ENCODE results near the gene GCNT1.

- TF ChIP-seq CTCF (IDR thresholded peaks at IDR 0.05; ENCODE audit: borderline replicate concordance, extremely low read depth, low read length, poor library complexity, severe bottlenecking): no peak
- TF ChIP-seq EZH2 (IDR thresholded peaks at IDR 0.05; ENCODE audit: borderline replicate concordance, low read depth, low read length, severe bottlenecking): no peak
Observed at GRCh38 chr9:76443887-76444286, 15.1 kb upstream of the GCNT1 start.
